Measurements from ENCODE around the gene SAMD13. TPM values are rescaled to one million over a fixed set of nuclear protein-coding genes. Genes with fewer than 3 reads are reported as not detected.
A peak's percentile ranks its signal among the peaks of the same experiment; 100 is the strongest.

The SAMD13 gene
- total RNA-seq, 1 donor from 2014 or later = 1.6 TPM

DNA sequence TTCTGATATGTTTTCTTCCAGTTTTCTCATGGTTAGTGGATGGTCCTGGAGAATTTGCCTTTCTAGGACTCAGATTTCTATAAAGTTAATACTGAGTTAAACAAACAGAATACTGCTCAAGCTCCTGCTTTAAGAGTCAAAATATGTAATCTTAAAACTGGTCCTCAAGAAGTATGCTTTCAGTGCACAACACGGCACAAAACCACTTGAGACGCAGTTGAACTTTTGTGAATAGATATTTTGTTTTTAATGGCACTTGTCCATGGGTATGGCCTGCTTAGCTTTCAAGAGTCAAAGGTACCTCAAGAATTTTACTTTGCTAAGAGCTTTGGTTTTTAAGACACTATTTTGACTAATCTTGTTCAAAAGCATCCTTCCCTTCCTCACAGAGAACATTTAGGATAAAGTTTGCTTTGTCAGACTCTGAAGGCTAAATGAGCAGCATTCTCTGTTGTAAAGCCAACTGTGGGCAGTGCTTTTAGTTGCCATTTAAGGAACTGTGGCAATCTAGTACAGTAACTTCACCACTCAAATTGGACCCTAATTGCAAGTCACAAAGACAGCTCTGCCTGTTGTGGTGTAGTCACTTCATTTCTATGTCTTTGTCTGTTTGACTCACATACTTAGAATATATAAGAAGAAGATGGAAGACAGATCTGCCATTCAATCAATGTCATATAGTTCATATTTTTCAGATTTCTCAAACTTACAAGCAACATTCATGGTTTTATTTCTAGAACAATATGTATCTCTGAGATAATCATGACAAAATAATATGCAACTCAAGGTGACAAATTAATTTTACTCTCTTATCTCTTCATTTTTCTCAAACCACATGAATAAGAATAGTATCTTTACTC, 28.8 kb downstream of the SAMD13 start:
- H3K36me3 ChIP-seq = no peaks in the 10 kb centered on the region
- TF ChIP-seq CTCF (IDR thresholded peaks at IDR 0.05) = no peak
- H3K4me1 ChIP-seq = no peaks in the 10 kb centered on the region
- intact Hi-C loops (cut with DNase I) = no loop called here
- no peaks in the 10 kb centered on the region for H3K27me3 ChIP-seq
- ATAC-seq (peak; percentile 68), DNase-seq (no peak)
- no peaks in the 10 kb centered on the region for H3K9me3 ChIP-seq
- no peak overlapping the region for H3K4me3 ChIP-seq
- no peak overlapping the region for H3K27ac ChIP-seq

GRCh38 chr1:84339503-84339902, 38.0 kb downstream of the SAMD13 start:
- Histone ChIP-seq H3K9me3 (no peaks in the 10 kb centered on the region), H3K36me3 (no peaks in the 10 kb centered on the region), H3K4me1 (no peaks in the 10 kb centered on the region), H3K27me3 (no peaks in the 10 kb centered on the region), H3K4me3 (no peak overlapping the region), H3K27ac (no peak overlapping the region)
- intact Hi-C loops (cut with DNase I) = no loop called here
- TF ChIP-seq CTCF (IDR thresholded peaks at IDR 0.05) = no peak
- DNase-seq = no peak
- ATAC-seq = peak; percentile 80

DNA sequence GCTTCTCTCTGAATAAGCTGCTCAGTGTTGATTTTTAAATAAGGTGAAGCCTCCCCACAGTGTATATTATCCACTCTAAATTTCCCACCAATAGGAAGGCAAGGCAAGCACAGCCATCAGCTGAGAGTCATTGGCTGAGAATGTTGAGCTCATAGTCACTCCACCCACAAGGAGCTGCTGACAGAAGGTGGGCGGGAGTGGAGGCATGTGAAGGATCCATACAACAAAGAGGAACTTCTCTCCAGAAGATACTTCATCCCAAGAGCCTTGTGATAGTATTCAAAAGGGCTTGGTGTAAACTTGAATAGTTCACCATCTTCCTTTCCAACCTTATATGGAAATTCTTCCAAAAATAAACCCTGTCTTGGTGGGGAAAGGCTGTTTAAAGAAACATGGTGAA, 42.8 kb downstream of the SAMD13 start:
- Histone ChIP-seq H3K27me3 (no peaks in the 10 kb centered on the region), H3K36me3 (no peaks in the 10 kb centered on the region), H3K27ac (no peak overlapping the region), H3K9me3 (no peaks in the 10 kb centered on the region), H3K4me1 (no peaks in the 10 kb centered on the region), H3K4me3 (no peak overlapping the region)
- TF ChIP-seq CTCF (IDR thresholded peaks at IDR 0.05) = no peak
- DNase-seq (no peak), ATAC-seq (peak; percentile 87)
- intact Hi-C loops (cut with DNase I) = no loop called here

GRCh38 chr1:84345220-84345619, 43.7 kb downstream of the SAMD13 start:
- no peaks in the 10 kb centered on the region for H3K36me3 ChIP-seq
- no peak for TF ChIP-seq CTCF (IDR thresholded peaks at IDR 0.05)
- no peak overlapping the region for H3K27ac ChIP-seq
- intact Hi-C loops (cut with DNase I) = no loop called here
- H3K4me3 ChIP-seq = no peak overlapping the region
- DNase-seq = no peak
- H3K9me3 ChIP-seq = no peaks in the 10 kb centered on the region
- no peak for ATAC-seq
- H3K27me3 ChIP-seq = no peaks in the 10 kb centered on the region
- H3K4me1 ChIP-seq = no peaks in the 10 kb centered on the region

DNA sequence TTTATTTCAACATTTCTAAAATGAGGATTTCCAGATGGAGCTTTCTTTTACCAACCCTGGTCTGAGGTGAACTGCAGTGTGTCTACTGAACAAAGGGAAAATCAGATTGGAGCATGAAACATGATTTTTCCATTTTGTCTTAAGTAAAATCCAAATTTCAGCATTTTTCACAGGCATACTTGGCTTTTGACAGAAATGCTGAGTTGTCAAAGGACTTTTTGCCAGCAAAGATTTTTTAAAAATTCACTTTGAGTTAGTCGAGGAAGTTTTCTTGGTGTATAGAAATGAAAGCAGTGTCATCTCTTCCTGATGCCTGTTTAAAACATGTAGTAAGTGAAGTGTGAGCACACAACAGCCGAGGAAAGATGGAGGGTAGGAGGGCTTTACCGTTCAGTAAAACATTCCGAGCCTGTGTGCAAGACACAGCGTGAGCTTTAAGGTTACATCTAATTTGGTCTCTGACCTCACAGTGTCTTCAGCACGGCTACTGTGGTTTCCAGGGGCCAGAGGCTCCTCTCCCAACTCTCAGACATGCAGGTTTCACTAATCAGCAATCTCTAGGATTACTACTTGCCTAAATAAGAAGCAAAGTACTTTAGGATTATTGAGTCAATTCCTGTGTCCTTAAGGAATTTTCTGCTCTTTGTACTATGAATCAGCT, 45.9 kb downstream of the SAMD13 start:
- H3K27me3 ChIP-seq = no peaks in the 10 kb centered on the region
- no peak overlapping the region for H3K27ac ChIP-seq
- no peak for DNase-seq
- no peaks in the 10 kb centered on the region for H3K36me3 ChIP-seq
- ATAC-seq = no peak
- intact Hi-C loops (cut with DNase I) = no loop called here
- H3K9me3 ChIP-seq = no peaks in the 10 kb centered on the region
- H3K4me3 ChIP-seq = no peak overlapping the region
- no peaks in the 10 kb centered on the region for H3K4me1 ChIP-seq
- no peak for TF ChIP-seq CTCF (IDR thresholded peaks at IDR 0.05)
